Stimulated activated CD4-positive, alpha-beta T cell treated with anti-CD3 and anti-CD28 coated beads, Interleukin-4, amount 100 ng/mL, for 4 hours (primary cell): Measurements from ENCODE around the gene SLC9A8.
A peak's percentile ranks its signal among the peaks of the same experiment; 100 is the strongest.

Experiments
- DNase-seq, 2 experiments: peaks; one replicate each; pipeline ENCODE4 v3.0.0-alpha.2; 2020

The SLC9A8 gene

DNA sequence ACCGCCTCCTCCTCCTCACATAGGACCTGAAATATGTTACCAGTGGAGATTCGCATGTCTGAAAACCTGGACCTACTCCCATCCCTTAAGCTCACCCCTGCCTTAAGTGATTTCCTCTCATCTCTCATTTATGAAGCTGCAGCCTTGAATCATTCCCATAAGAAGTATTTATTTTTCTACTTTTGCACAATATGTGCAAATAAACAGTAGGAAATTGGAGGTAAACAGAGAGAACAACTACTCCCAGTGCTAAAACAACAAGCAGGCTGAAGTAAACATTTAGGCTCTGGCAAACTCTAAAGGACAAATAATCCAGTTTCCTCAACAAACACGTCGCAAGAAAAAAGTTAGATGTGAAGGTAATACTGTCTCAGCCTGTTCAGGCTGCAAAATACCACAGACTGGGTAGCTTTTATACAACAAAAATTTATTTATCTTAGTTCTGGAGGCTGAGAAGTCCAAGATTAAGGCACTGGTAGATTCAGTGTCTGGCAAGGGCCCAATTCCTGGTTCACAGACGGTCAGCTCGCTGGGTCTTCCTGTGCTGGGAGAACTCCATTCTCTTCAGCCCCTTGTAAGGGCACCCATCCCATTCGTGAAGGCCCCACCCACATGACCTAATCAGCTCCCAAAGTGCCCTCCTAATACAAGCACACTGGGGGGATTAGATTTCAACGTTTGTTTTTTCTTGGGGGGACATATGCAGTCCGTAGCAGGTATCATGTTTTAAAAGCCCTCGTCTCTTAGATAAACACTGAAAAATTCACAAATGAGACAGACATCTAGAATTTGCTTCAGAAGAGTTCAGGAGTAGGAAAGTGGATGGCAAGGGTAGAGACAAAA lies 87.1 kb downstream of the SLC9A8 start:
- no peak for DNase-seq

- DNase-seq = no peak
Measured at GRCh38 chr20:49901588-49901987, 89.0 kb downstream of the SLC9A8 start.

- no peak for DNase-seq
Measured at GRCh38 chr20:49904440-49905214, 92.0 kb downstream of the SLC9A8 start.

GRCh38 chr20:49905415-49906091 lies 92.9 kb downstream of the SLC9A8 start:
- DNase-seq = no peak

GRCh38 chr20:49906101-49906604 lies 93.5 kb downstream of the SLC9A8 start:
- DNase-seq = no peak

- DNase-seq = no peak
Measured at GRCh38 chr20:49906615-49907154, 94.1 kb downstream of the SLC9A8 start.

GRCh38 chr20:49907405-49908257 lies 95.0 kb downstream of the SLC9A8 start:
- no peak for DNase-seq

- no peak for DNase-seq
Measured at GRCh38 chr20:49908258-49908565, 95.6 kb downstream of the SLC9A8 start.

- no peak for DNase-seq
Measured at GRCh38 chr20:49909499-49910339, 97.1 kb downstream of the SLC9A8 start.

- DNase-seq = no peak
Measured at GRCh38 chr20:49910340-49910706, 97.7 kb downstream of the SLC9A8 start.

GRCh38 chr20:49913399-49914047 lies 100.9 kb downstream of the SLC9A8 start:
- no peak for DNase-seq

GRCh38 chr20:49914310-49915117 lies 101.9 kb downstream of the SLC9A8 start:
- DNase-seq = no peak

DNA sequence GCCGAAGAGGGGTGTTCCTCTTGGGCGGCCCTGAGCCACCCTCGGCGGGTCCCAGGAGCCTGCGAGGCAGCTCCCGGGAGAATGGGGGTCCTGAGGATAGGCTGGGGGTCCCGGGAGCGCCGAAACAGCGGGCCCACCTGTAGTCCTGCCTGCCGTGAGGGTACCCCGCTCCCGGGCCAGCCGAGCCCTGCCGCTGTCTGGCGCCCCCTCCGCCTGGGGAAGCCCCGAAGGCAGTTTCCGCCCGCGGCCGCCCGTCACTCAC lies 102.4 kb downstream of the SLC9A8 start:
- no peak for DNase-seq

DNA sequence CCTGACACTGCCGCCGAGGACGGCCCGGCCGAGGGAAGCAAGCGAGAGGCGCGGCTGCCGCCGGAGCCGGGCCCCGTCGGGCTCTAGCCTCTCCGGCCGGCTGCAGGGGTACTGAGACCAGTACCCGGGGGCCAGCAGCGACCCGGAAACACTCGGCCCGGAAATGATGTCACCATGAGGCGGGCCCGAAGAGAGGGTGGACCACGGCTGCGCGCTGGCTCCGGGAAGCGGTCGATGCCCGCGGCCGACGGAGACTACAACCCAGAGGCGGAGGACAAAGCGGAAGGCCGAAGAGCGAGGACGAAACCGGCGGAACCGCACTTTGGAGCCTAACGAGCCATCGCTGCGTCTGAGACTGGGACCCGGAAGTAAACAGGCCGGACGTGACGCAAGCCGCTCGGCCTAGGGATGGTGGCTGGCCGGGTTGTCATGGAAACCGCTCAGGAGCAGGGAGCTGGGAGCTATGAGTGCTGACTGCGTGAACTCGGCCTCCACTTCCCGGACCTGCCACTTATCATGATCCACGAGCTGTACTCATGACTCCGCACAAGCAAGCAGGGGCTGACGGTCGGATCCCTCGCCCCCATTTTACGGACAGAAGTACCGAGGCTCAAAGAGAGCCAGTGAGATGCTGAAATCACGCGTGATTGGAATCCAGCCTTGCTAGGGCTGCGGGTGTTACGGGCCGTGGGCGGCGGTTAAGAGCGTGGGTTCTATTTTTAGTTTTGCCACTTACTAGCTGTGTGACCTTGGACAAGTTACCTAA lies 102.9 kb downstream of the SLC9A8 start, which contains the start of gene SPATA2:
SPATA2 (minus strand) TSS at position 150 of the 766 bp plus-strand sequence. CDS start 7,039 bp downstream, outside the sequence.
- DNase-seq = peak; percentile 90 to 92

- no peak for DNase-seq
Measured at GRCh38 chr20:49916146-49917002, 103.7 kb downstream of the SLC9A8 start.

- DNase-seq = no peak
Measured at GRCh38 chr20:49918446-49918845, 105.8 kb downstream of the SLC9A8 start.

DNA sequence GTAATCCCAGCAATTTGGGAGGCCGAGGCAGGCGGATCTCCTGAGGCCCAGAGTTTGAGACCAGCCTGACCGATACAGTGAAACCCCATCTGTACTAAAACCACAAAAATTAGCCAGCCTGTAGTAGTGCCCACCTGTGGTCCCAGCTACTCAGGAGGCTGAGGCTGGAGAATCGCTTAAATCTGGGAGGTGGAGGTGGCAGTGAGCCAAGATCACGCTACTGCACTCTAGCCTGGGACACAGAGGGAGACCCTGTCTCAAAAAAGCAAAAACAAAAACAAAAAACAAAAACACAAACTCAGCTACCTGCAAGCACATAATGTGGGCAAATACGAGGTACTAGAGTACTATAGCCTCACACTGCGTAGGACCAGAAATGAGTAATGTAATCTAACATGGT lies 106.4 kb downstream of the SLC9A8 start:
- no peak for DNase-seq

DNA sequence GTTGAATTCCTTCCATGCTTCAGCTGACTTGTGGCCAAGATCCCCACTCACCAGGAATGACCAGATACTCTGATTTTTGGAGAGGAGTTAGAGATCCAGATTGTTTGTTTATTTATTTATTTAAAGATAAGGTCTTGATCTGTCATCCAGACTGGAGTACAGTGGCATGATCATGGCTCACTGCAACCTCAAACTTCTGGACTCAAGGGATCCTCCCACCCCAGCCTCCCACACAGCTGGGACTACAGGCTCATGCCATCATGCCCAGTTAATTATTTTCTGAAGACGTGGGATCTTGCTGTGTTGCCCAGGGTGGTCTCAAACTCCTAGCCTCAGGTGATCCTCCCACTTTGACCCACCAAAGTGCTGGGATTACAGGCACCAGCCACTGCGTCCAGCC lies 106.8 kb downstream of the SLC9A8 start:
- no peak for DNase-seq
